Peyer's patch (tissue), 4 donors: ENCODE results near the gene TAMM41. TPM values are rescaled to one million over a fixed set of nuclear protein-coding genes. Genes with fewer than 3 reads are reported as not detected.

Source experiments
- DNase-seq, 3 donors: peaks; one replicate each; pipeline ENCODE4 v3.0.0-alpha.2; 2017 to 2019
- H3K27ac ChIP-seq, 4 donors: fragments of 200-600 bp; sonication (generic); one replicate each; pipeline ENCODE4 v1.5.1; 2016 to 2019
- H3K27me3 ChIP-seq, 2 donors: fragments of 200-600 bp; sonication (generic); one replicate each; pipeline ENCODE4 v1.5.1; 2019
- H3K36me3 ChIP-seq, 3 donors: fragments of 200-600 bp; sonication (generic); one replicate each; pipeline ENCODE4 v1.5.1; 2016 to 2019
- H3K4me1 ChIP-seq, 4 donors: fragments of 200-600 bp; sonication (generic); one replicate each; pipeline ENCODE4 v1.5.1; 2016 to 2019
- H3K4me3 ChIP-seq, 4 donors: fragments of 200-600 bp; sonication (generic); 1 replicate in 3 of 4; 2 replicates in 1 of 4; pipeline ENCODE4 v1.5.1; 2016 to 2019; ENCODE audit warnings: mild to moderate bottlenecking in 1 of 4
- H3K9me3 ChIP-seq, 4 donors: fragments of 200-600 bp; sonication (generic); one replicate each; pipeline ENCODE4 v1.5.1; 2016 to 2019; ENCODE audit warnings: mild to moderate bottlenecking in 1 of 4
- CTCF ChIP-seq, 6 experiments: fragments of 450-650 bp in 4 of 6; fragments of 200-600 bp in 2 of 6; sonication (generic) in 1 of 6; IDR thresholded peaks; one replicate each; pipeline ENCODE4 v1.5.1; 2017 to 2019; ENCODE audit warnings: antibody characterized with exemption in 6 of 6, mild to moderate bottlenecking in 3 of 6, moderate library complexity in 1 of 6
- POLR2A ChIP-seq, 2 donors: fragments of 450-650 bp; IDR thresholded peaks; one replicate each; pipeline ENCODE4 v1.5.1; 2017; ENCODE audit warnings: antibody characterized with exemption in 2 of 2, mild to moderate bottlenecking in 2 of 2, moderate library complexity in 2 of 2
- total RNA-seq, 4 donors: library from RNA; depleted of rRNA; stranded (reverse); fragments of >200 nt; gene quantifications; one replicate each; pipeline ENCODE4 v1.1.0, GENCODE V29; 2016

TAMM41 gene
- total RNA-seq, 4 donors from 2014 or later = 9.1 to 56.9 (median 24.1) TPM

GRCh38 chr3:11819146-11819689 lies 27.5 kb downstream of the TAMM41 start:
- H3K4me1 ChIP-seq = no peaks in the 10 kb centered on the region
- H3K4me3 ChIP-seq = no peak overlapping the region
- H3K36me3 ChIP-seq = peaks cover 0 to 68% (median 0%) of the 10 kb centered on the region in 3 donors
- H3K27ac ChIP-seq = no peak overlapping the region
- no peak for DNase-seq
- no peak for TF ChIP-seq CTCF (IDR thresholded peaks at IDR 0.05)
- TF ChIP-seq POLR2A (IDR thresholded peaks at IDR 0.05) = no peak
- no peaks in the 10 kb centered on the region for H3K27me3 ChIP-seq
- H3K9me3 ChIP-seq = no peaks in the 10 kb centered on the region

GRCh38 chr3:11818033-11818432 lies 28.7 kb downstream of the TAMM41 start:
- Histone ChIP-seq H3K9me3 (no peaks in the 10 kb centered on the region), H3K36me3 (peaks cover 0 to 68% (median 0%) of the 10 kb centered on the region in 3 donors), H3K4me3 (no peak overlapping the region), H3K4me1 (no peaks in the 10 kb centered on the region), H3K27me3 (no peaks in the 10 kb centered on the region), H3K27ac (no peak overlapping the region)
- TF ChIP-seq CTCF (IDR thresholded peaks at IDR 0.05) (no peak), POLR2A (IDR thresholded peaks at IDR 0.05) (no peak)
- DNase-seq = no peak

GRCh38 chr3:11815111-11815510 lies 31.6 kb downstream of the TAMM41 start:
- H3K36me3 ChIP-seq = peaks cover 0 to 52% (median 0%) of the 10 kb centered on the region in 3 donors
- H3K27ac ChIP-seq = no peak overlapping the region
- TF ChIP-seq CTCF (IDR thresholded peaks at IDR 0.05) (no peak), POLR2A (IDR thresholded peaks at IDR 0.05) (no peak)
- H3K4me3 ChIP-seq = no peak overlapping the region
- DNase-seq = no peak
- H3K27me3 ChIP-seq = no peaks in the 10 kb centered on the region
- no peaks in the 10 kb centered on the region for H3K4me1 ChIP-seq
- H3K9me3 ChIP-seq = no peaks in the 10 kb centered on the region

GRCh38 chr3:11814663-11815062 lies 32.0 kb downstream of the TAMM41 start:
- Histone ChIP-seq H3K9me3 (no peaks in the 10 kb centered on the region), H3K4me1 (no peaks in the 10 kb centered on the region), H3K27me3 (no peaks in the 10 kb centered on the region), H3K36me3 (peaks cover 0 to 53% (median 0%) of the 10 kb centered on the region in 3 donors), H3K27ac (no peak overlapping the region), H3K4me3 (no peak overlapping the region)
- no peak for DNase-seq
- TF ChIP-seq POLR2A (IDR thresholded peaks at IDR 0.05) = no peak
- TF ChIP-seq CTCF (IDR thresholded peaks at IDR 0.05) = no peak

GRCh38 chr3:11810276-11810675 lies 36.4 kb downstream of the TAMM41 start:
- DNase-seq = no peak
- Histone ChIP-seq H3K27ac (peak overlapping the region in 1 of 4 donors; percentile 49), H3K4me3 (no peak overlapping the region), H3K36me3 (peaks cover 0 to 36% (median 0%) of the 10 kb centered on the region in 3 donors), H3K4me1 (no peaks in the 10 kb centered on the region), H3K27me3 (no peaks in the 10 kb centered on the region), H3K9me3 (no peaks in the 10 kb centered on the region)
- no peak for TF ChIP-seq POLR2A (IDR thresholded peaks at IDR 0.05)
- no peak for TF ChIP-seq CTCF (IDR thresholded peaks at IDR 0.05)

GRCh38 chr3:11808231-11808630 lies 38.5 kb downstream of the TAMM41 start:
- no peak for TF ChIP-seq POLR2A (IDR thresholded peaks at IDR 0.05)
- no peak for TF ChIP-seq CTCF (IDR thresholded peaks at IDR 0.05)
- no peak for DNase-seq
- H3K36me3 ChIP-seq = peaks cover 0 to 25% (median 0%) of the 10 kb centered on the region in 3 donors
- H3K27me3 ChIP-seq = no peaks in the 10 kb centered on the region
- H3K4me1 ChIP-seq = no peaks in the 10 kb centered on the region
- H3K4me3 ChIP-seq = no peak overlapping the region
- peak overlapping the region in 2 of 4 donors; percentile 13 to 69 for H3K27ac ChIP-seq
- no peaks in the 10 kb centered on the region for H3K9me3 ChIP-seq
